Activated CD4-positive, alpha-beta T cell treated with anti-CD3 and anti-CD28 coated beads, Interleukin-2, amount 10 ng/mL, durations not matched to agents 24 days and 14 days (primary cell): ENCODE results near the gene PGLYRP2. TPM values are rescaled to one million over a fixed set of nuclear protein-coding genes. Genes with fewer than 3 reads are reported as not detected.

Experiments used
- DNase-seq: peaks from one replicate; pipeline ENCODE4 v3.0.0; 2022
- H3K27ac Mint-ChIP-seq: one replicate; pipeline ENCODE4 v1.8.0; 2022; ENCODE audit warnings: mild to moderate bottlenecking, mixed read lengths
- H3K27me3 Mint-ChIP-seq: one replicate; pipeline ENCODE4 v1.8.0; 2022; ENCODE audit warnings: mixed read lengths
- H3K36me3 Mint-ChIP-seq: one replicate; pipeline ENCODE4 v1.8.0; 2022; ENCODE audit warnings: low read depth, mild to moderate bottlenecking, mixed read lengths
- H3K4me1 Mint-ChIP-seq: one replicate; pipeline ENCODE4 v1.8.0; 2021; ENCODE audit warnings: mixed read lengths
- H3K4me3 Mint-ChIP-seq: one replicate; pipeline ENCODE4 v1.8.0; 2022; ENCODE audit warnings: mild to moderate bottlenecking, moderate library complexity, mixed read lengths
- H3K9me3 Mint-ChIP-seq: one replicate; pipeline ENCODE4 v1.8.0; 2021; ENCODE audit warnings: mixed read lengths
- intact Hi-C: fragments of 100-400 bp; cut with micrococcal nuclease; formaldehyde crosslinking; loops from one replicate; pipeline ENCODE4 v1.15.1; 2023
- total RNA-seq: library from RNA; stranded (reverse); gene quantifications from 2 replicates; pipeline ENCODE4 v1.2.3, GENCODE V29; 2022

The PGLYRP2 gene
- total RNA-seq, 1 donor from 2014 or later: not detected

DNA sequence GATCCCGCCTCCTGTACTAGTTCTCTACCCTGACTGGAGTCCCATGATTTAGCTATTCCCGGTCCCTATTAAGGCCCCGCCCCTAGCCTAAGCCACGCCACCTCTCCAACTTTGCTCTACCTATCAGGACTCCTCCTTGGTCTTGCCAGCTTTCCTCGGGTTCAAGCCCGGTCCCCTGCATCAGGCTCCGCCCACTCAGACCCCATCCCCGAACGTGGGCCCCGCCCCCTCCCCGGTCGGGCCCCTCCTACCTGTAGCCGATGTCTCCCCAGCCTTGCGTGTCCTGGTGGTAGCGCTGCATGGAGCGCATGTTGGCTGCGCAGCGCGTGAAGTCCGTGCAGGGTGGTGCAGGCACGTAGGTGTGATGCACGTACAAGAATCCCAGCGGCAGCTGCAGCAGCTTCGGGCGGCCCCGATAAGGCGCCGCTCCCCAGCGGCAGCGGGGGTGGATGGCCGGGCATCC, 7.6 kb downstream of the PGLYRP2 start:
- no peak overlapping the region for H3K27ac Mint-ChIP-seq
- no peak for DNase-seq
- intact Hi-C loops: no loop called here
- H3K36me3 Mint-ChIP-seq: peaks cover 6% of the 10 kb centered on the region
- H3K9me3 Mint-ChIP-seq: no peaks in the 10 kb centered on the region
- peaks cover 34% of the 10 kb centered on the region for H3K4me1 Mint-ChIP-seq
- peaks cover 12% of the 10 kb centered on the region for H3K27me3 Mint-ChIP-seq
- H3K4me3 Mint-ChIP-seq: no peak overlapping the region

DNA sequence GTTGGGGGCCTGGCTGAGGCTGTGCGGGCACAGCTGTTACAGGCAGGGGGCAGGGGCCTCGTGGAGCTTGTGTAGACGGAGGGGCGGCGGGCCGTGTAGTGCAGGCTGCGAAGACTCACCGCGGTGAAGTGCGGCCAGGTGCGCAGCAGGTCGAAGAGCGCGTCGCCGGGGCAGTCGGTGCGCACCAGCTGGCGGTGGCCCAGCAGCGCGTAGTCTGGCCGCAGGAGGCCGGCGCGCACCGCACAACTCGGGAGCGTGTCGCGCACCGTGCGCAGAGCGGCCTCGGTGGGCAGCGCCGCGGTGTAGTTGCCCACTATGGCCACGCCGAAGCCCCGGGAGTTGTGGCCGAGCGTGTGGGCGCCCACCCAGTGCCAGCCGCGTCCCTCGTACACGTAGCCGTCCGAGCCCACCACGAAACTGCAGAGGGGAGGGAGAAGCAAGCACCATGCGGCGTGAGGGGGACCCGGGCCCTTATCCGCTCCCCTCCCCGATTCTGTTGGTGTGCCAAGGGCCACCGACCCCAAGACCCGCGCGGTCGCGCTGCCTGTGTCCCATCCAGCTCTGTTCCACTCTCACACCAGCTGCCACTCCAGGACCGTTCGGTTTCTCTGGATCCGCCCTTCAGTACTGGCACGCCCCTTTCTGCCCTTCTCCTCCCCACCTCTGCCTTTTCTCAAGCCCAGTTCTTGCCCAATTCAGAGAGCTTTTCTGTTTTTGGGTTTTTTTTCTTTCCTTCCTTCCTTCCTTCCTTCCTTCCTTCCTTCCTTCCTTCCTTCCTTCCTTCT, 9.6 kb downstream of the PGLYRP2 start:
- Mint-ChIP-seq H3K4me3 (peak overlapping the region; percentile 65), H3K27ac (peak overlapping the region; percentile 63), H3K4me1 (peaks cover 45% of the 10 kb centered on the region), H3K9me3 (no peaks in the 10 kb centered on the region), H3K36me3 (peaks cover 8% of the 10 kb centered on the region), H3K27me3 (peaks cover 12% of the 10 kb centered on the region)
- intact Hi-C loops: loop anchor here (5.0 kb wide), 1 partner anchor 167 kb away; no protein-coding TSS in a partner anchor
- DNase-seq: peak; percentile 70

DNA sequence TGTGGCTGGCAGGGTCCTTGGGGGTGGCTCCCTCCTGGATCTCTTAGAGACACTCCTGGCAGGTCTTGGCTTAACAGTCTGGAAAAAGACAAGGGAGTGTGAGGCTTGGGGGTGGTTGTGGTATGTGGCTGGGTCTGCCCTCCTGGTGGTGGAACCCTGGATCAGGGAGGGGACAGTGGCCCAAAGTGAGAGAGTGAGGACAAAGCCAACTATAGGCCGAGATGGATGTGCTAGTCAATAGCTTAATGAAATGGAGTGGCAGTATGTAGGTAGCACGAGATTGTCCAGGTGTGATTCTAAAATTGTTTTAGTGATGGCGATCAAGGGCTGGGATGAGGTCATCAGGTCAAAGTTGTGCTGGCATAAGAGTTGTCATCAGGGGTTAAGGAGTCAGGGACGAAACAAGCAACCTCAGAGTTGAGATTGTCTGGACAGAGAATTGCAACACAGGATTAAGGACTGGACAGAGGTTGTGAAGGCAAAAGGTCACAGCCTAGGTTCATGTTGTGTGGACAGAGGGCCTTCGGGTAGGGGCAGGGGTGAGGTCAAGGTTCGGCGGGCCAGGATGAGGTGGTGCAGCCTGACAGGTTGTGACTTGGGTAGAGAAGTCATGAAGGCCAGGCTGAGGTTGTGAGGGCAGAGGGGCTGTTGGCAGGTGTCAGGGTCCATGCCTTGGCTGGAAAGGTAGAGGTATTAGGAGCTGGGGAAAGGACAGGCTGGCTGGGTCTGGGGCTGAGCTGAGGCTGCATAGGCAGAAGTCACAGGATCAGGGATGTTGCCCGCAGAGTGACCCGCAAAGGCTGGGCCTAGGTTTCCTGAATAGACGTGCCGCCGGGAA, 10.4 kb downstream of the PGLYRP2 start:
- H3K27me3 Mint-ChIP-seq: peaks cover 12% of the 10 kb centered on the region
- H3K4me1 Mint-ChIP-seq: peaks cover 48% of the 10 kb centered on the region
- peak; percentile 56 for DNase-seq
- peak overlapping the region; percentile 65 for H3K4me3 Mint-ChIP-seq
- H3K27ac Mint-ChIP-seq: peak overlapping the region; percentile 70
- peaks cover 10% of the 10 kb centered on the region for H3K36me3 Mint-ChIP-seq
- intact Hi-C loops: loop anchor here (5.0 kb wide), 1 partner anchor 167 kb away; no protein-coding TSS in a partner anchor
- H3K9me3 Mint-ChIP-seq: no peaks in the 10 kb centered on the region

DNA sequence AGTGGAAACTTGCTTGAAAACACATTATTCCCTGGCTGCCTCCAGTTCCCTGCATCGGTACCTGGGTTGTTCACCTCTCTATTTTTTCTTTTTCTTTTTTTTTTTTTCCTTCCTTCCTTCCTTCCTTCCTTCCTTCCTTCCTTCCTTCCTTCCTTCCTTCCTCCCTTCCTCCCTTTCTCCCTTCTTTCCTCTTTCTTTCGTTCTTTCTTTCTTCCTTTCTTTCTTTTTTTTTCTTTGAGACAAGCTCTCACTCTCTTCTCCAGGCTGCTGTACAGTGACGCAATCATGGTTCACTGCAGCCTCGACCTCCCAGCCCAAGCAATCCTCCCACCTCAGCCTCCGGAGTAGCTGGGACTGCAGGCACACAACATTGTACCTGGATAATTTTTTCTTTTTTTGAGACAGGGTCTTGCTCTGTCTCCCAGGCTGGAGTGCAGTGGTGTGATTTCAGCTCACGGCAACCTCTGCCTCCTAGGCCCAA, 11.5 kb downstream of the PGLYRP2 start:
- Mint-ChIP-seq H3K4me3 (peak overlapping the region; percentile 58), H3K36me3 (peaks cover 16% of the 10 kb centered on the region), H3K4me1 (peaks cover 50% of the 10 kb centered on the region), H3K27ac (peak overlapping the region; percentile 90), H3K9me3 (no peaks in the 10 kb centered on the region), H3K27me3 (peaks cover 12% of the 10 kb centered on the region)
- intact Hi-C loops: loop anchor here (1.0 to 5.0 kb wide), 6 partner anchors 35 to 165 kb away; no protein-coding TSS in a partner anchor
- no peak for DNase-seq

DNA sequence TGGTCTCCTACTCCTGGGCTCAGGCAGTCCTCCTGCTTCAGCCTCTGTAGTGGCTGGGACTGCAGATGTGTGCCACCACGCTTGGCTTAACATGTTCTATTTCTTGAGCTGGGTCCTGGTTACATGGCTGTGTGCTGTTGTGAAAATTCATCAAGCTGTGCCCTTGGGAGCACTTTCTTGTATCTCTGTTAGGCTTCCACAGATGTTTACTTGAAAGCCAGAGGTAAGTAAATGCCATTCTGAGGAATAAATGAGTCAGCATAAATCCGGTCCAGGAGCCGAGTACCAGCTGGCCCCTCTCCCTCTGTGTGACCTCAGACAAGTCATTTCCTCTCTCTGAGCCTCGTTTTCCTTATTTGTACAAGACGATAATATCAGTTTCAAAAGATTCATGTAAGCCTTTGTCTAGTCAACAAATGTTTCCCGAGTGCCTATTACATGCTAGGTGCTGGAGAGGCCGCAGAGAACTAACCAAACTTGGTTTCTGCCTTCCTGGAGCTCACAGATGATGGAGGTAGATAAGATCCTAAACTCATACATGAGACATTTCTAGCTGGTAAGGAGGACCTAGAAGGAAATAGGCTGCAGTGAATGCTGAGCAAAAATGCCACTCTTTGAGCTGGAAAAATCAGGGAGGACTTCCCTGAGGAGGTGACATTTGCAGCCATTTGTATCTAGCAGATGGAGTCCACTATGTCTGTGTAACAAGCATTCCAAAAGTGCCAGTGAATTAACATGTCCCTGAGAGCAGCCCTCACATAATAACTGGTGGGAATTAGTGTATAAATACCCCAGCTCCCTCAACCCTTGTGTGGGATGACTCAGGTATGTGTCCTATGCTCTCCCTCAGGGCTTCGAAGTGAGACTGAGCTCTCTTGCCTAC, 12.2 kb downstream of the PGLYRP2 start:
- peak; percentile 91 for DNase-seq
- intact Hi-C loops: loop anchor here (1.0 to 5.0 kb wide), 6 partner anchors 34 to 165 kb away; no protein-coding TSS in a partner anchor
- H3K4me1 Mint-ChIP-seq: peaks cover 55% of the 10 kb centered on the region
- peak overlapping the region; percentile 90 for H3K27ac Mint-ChIP-seq
- H3K36me3 Mint-ChIP-seq: peaks cover 20% of the 10 kb centered on the region
- H3K4me3 Mint-ChIP-seq: peak overlapping the region; percentile 58
- no peaks in the 10 kb centered on the region for H3K9me3 Mint-ChIP-seq
- peaks cover 12% of the 10 kb centered on the region for H3K27me3 Mint-ChIP-seq

DNA sequence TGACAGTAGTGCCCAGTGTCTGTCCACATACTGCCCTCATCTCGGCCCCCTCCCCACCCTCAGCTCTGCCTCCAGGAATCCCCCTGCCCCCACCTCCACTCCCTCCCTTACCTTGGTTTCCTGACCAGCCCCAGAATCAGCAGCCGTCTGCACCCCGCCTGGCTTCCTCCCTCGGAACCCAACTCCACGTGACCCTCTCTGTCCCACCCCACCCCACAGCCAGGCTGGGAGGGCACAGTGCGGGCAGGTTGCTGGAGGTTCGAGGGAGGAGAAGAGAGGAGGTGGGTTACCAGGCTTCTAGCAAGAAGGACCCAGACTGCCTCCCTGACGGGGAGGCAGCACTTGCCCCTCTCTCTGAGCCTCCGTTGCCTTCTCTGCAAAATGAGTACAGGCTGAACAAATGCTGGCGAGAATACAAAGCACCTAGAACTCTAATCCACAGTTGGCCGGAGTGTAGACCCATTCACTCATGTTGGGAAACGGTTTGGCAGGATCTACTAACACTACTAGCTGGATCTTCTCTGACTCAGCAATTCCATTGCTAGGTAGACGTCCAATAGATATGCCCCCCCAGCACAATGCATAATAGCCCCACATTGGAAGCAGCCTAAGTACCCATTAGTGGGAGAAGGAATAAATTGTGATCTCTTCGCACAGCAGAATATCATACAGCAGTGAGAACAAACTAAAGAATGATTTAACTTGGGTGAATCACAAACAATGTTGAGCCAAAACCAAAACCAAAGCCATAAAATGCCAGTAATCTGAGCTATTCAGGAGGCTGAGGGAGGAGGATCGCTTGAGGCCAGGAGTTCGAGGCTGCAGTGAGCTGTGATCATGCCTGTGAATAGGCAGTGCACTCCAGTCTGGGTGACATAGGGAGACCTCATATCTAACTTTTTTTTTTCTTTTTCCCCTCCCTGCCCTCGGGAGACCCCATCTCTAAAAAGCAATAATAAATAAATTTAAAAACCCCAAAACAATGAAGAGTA, 14.6 kb downstream of the PGLYRP2 start, which contains the start of gene RASAL3:
RASAL3 (minus strand) TSS at position 151 of the 992 bp plus-strand sequence. CDS start 186 bp downstream, outside the sequence.
- Mint-ChIP-seq H3K9me3 (no peaks in the 10 kb centered on the region), H3K4me3 (peak within 1 kb of the TSS; percentile 91), H3K27ac (peak within 1 kb of the TSS; percentile 95), H3K36me3 (peaks cover 36% of the 10 kb centered on the region), H3K4me1 (peaks cover 63% of the 10 kb centered on the region), H3K27me3 (peaks cover 9% of the 10 kb centered on the region)
- peak; percentile 90 for DNase-seq
- intact Hi-C loops: loop anchor here (5.0 kb wide), 1 partner anchor 162 kb away; no protein-coding TSS in a partner anchor

DNA sequence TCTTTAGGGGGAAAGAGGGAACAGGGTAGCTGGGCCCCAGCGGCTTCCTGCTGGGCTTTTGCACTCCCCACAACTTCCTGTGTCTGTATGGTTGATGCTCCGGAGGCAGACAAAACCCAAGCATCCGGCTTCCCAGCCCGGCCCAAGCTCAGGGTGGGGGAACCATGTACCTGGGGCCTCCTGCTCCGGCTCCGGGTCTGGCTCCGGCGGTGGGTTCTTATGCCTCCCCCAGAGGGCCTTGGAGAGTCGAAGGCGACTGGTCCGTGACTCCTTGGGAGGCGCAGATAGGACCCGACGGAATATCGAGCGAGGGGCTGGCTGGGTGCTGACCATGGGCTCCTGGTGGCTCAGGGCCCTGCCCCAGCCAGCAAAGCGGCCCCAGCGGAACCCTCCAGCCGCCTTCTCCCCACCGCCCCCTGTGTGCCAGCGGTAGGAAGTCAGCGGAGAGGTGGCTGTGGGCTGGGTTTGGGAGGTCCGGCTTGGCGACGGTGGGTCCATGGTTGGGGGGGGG, 15.4 kb downstream of the PGLYRP2 start:
- intact Hi-C loops: no loop called here
- Mint-ChIP-seq H3K4me1 (peaks cover 58% of the 10 kb centered on the region), H3K36me3 (peaks cover 38% of the 10 kb centered on the region)

DNA sequence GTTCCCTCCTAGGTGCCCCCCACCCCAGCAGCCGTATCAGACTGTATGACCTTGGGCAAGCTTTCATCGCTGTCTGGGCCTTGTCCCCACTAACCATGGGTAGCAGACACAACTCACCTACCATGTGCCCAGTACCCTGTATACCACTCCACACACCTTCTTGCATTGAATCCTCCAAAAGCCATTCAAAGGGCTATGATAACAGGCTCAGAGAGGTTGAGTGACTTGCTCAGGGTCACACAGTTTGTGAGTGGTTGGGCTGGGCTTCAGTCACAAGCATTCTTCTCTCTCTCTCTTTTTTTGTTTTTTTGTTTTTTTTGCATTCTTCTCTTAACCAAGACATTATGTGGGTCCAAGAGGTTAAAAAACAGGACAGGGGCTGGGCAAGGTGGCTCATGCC, 17.6 kb downstream of the PGLYRP2 start:
- H3K36me3 Mint-ChIP-seq: peaks cover 46% of the 10 kb centered on the region
- H3K4me3 Mint-ChIP-seq: peak overlapping the region; percentile 45
- intact Hi-C loops: no loop called here
- no peaks in the 10 kb centered on the region for H3K9me3 Mint-ChIP-seq
- H3K4me1 Mint-ChIP-seq: peaks cover 38% of the 10 kb centered on the region
- no peak for DNase-seq
- no peaks in the 10 kb centered on the region for H3K27me3 Mint-ChIP-seq
- H3K27ac Mint-ChIP-seq: peak overlapping the region; percentile 76

More for the DNA sequence above, 15.4 kb downstream of the PGLYRP2 start:
- Mint-ChIP-seq H3K9me3 (no peaks in the 10 kb centered on the region), H3K4me3 (peak overlapping the region; percentile 91), H3K27me3 (peaks cover 4% of the 10 kb centered on the region), H3K27ac (peak overlapping the region; percentile 95)
- peak; percentile 93 for DNase-seq

DNA sequence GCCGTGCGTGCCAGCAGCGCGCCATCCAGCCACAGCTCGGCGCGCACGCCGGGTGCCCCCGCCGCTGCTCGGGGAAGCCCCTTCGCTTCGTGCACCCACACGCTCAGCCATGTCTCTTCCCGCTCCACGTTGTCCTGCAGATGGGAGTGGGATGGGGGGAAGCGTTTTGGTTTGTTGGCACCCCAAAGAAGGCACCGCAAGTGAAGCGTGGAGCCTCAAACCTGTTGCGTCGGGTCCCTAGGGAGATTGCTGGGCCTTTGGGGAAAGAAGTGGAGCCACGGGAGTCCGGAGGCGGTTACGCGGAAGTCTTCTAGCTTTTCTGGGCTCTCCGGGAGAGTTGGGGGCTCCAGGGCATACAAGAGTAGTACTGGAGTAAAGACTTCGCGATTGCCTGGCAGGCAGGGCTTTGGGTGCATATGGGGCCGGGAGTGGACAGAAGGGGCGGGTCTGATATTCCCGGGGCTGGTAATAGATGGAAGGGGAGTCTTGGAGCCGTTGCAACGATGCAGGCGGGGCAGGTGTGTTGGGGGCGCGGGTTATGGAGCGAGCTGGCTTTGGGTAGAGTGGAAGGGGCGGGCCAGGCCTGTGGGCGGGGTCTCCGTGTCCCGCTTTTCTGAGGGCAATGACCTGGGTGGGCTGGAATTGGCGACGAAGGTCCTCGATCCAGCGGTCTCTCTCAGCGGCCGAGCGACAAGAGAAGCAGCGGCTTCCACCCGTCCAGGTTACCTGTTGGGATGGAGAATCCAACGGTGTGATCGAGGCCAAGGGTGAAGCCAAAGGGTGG, 21.4 kb downstream of the PGLYRP2 start:
- Mint-ChIP-seq H3K27me3 (no peaks in the 10 kb centered on the region), H3K4me3 (no peak overlapping the region), H3K27ac (no peak overlapping the region), H3K4me1 (peaks cover 23% of the 10 kb centered on the region), H3K9me3 (no peaks in the 10 kb centered on the region), H3K36me3 (peaks cover 68% of the 10 kb centered on the region)
- no peak for DNase-seq
- intact Hi-C loops: no loop called here

DNA sequence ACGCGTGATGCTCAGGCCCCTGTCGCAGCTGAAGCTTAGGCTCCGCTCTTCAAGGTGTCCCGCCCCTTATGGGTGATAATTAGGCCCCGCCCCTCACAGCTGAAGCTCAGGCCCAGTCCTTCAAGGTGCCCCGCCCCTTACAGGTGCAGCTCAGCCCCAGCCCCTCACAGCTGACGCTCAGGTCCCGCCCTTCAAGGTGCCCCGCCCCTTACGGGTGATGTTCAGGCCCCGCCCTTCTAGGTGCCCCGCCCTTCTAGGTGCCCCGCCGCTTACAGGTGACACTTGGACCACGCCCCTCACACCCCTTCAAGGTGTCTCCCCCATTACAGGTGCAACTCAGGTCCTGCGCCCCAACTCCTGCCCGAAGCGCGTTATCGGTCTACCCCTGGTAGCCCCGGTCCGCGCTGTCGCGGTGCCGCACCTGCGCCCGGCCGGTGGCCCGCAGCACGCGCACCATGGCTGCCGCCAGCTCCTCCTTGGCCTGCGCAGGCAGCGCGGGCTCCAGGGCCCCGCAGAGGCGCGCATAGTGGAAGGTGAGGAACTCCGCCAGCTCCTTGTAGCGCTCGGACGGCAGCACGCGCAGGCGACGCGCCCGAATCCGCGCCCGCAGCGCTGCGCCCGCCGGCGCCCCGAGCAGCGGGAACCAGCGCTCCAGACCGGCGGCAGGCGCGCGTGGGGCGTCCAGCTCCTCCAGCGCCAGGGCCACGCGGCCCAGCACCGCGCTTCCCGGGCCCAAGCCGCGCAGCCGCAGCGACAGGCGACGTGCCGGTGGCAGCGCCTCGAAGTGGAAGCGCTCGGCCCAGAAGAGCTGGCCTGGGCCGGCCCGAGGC, 22.2 kb downstream of the PGLYRP2 start:
- H3K27ac Mint-ChIP-seq: no peak overlapping the region
- H3K4me3 Mint-ChIP-seq: no peak overlapping the region
- H3K36me3 Mint-ChIP-seq: peaks cover 68% of the 10 kb centered on the region
- intact Hi-C loops: no loop called here
- H3K9me3 Mint-ChIP-seq: no peaks in the 10 kb centered on the region
- H3K4me1 Mint-ChIP-seq: peaks cover 20% of the 10 kb centered on the region
- no peak for DNase-seq
- H3K27me3 Mint-ChIP-seq: no peaks in the 10 kb centered on the region

DNA sequence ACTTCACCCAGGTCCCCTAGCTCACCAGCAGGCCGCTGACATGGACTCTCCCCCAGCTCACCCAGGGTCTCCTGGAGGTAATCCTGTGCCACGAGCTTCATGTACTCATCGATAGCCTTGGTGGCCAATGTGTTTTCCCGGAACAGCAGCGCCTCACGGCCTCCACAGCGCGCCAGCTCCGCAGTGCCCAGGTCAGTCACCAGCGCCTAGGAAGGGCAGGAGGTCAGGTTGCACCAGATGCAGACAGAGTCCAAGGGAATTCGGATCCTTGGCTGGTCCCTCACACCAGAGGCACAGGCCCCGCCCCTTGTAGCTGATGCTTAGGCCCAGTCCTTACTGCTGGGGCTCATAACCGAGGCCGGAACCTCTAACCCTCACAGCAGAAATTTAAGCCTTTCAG, 22.9 kb downstream of the PGLYRP2 start:
- peaks cover 17% of the 10 kb centered on the region for H3K4me1 Mint-ChIP-seq
- H3K9me3 Mint-ChIP-seq: no peaks in the 10 kb centered on the region
- H3K4me3 Mint-ChIP-seq: no peak overlapping the region
- no peak overlapping the region for H3K27ac Mint-ChIP-seq
- no peak for DNase-seq
- intact Hi-C loops: no loop called here
- no peaks in the 10 kb centered on the region for H3K27me3 Mint-ChIP-seq
- peaks cover 68% of the 10 kb centered on the region for H3K36me3 Mint-ChIP-seq
